Heart left ventricle (tissue), 13 donors: ENCODE data around the gene SH3BP4.
A peak's percentile ranks its signal among the peaks of the same experiment; 100 is the strongest.

Experiments used
- POLR2A ChIP-seq, 2 donors: fragments of 450-650 bp; IDR thresholded peaks; one replicate each; pipeline ENCODE4 v1.6.1; 2017; ENCODE audit warnings: antibody characterized with exemption in 2 of 2, mild to moderate bottlenecking in 2 of 2, moderate library complexity in 2 of 2
- TF ChIP-seq, protein P1 (sequence below), 12 donors: fragments of 200-600 bp; sonication (generic) in 4 of 12; IDR thresholded peaks; one replicate each; pipeline versions ENCODE4 v1.5.0 to v1.8.0; 2018 to 2022; ENCODE audit warnings: antibody characterized with exemption in 12 of 12, mild to moderate bottlenecking in 5 of 12
- donor health status: ischemic (EF 13 %, LVEDD 7.1; RV severe dilation, severe dysfunction).
- donor health status: DM: no; HTN: yes; CAD: no.
- donor health status: DM: no; HTN: no; CAD: no.
- donor health status: ischemic (EF 25% LVEDD 6.9; RV normal size, moderate dysfunction).
- donor health status: ischemic (EF 25% LVEDD 5.7; RV mildly dilated, moderate dysfunction).
- donor health status: ischemic (EF 35%, LVEDD 5.7; RV mildly dilated, moderate dysfunction).
- donor health status: nonischemic (EF 11% LVEDD 7.7; RV severe dilation, severe dysfunction).
- donor health status: DM: yes; HTN: yes; CAD: no.
- donor health status: PGD.
- donor health status: ischemic (EF 29% LVEDD 5.4; RV normal size, mild dysfunction).
- donor health status: nonischemic (EF 23%, LVEDD 6.1; RV moderate dilation, normal function).

GRCh38 chr2:234951664-234952269, at the start of gene SH3BP4:
- TF ChIP-seq, protein P1, sequence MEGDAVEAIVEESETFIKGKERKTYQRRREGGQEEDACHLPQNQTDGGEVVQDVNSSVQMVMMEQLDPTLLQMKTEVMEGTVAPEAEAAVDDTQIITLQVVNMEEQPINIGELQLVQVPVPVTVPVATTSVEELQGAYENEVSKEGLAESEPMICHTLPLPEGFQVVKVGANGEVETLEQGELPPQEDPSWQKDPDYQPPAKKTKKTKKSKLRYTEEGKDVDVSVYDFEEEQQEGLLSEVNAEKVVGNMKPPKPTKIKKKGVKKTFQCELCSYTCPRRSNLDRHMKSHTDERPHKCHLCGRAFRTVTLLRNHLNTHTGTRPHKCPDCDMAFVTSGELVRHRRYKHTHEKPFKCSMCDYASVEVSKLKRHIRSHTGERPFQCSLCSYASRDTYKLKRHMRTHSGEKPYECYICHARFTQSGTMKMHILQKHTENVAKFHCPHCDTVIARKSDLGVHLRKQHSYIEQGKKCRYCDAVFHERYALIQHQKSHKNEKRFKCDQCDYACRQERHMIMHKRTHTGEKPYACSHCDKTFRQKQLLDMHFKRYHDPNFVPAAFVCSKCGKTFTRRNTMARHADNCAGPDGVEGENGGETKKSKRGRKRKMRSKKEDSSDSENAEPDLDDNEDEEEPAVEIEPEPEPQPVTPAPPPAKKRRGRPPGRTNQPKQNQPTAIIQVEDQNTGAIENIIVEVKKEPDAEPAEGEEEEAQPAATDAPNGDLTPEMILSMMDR (IDR thresholded peaks at IDR 0.05): peak in 1 of 12 donors; percentile 2
- peak in 1 of 2 donors; percentile 17 for TF ChIP-seq POLR2A (IDR thresholded peaks at IDR 0.05)
